Stomach (tissue), 9 donors: Measurements from ENCODE around the gene GABRP. TPM values are rescaled to one million over a fixed set of nuclear protein-coding genes. Genes with fewer than 3 reads are reported as not detected.
A peak's percentile ranks its signal among the peaks of the same experiment; 100 is the strongest.

Experiments used
- DNase-seq, 2 donors: peaks; one replicate each; pipeline versions ENCODE4 v3.0.0 to v3.0.0-alpha.2; 2013 to 2019
- H3K27ac ChIP-seq, 5 donors: fragments of 200-600 bp in 4 of 5; sonication (generic) in 4 of 5; one replicate each; pipeline ENCODE4 v1.5.1; 2013 to 2019; ENCODE audit warnings: mild to moderate bottlenecking in 1 of 5, moderate library complexity in 1 of 5
- H3K27me3 ChIP-seq, 3 donors: fragments of 200-600 bp; sonication (generic); one replicate each; pipeline ENCODE4 v1.5.1; 2017 to 2019; ENCODE audit warnings: mixed run types in 1 of 3
- H3K36me3 ChIP-seq, 4 donors: fragments of 200-600 bp; sonication (generic); 1 replicate in 3 of 4; 2 replicates in 1 of 4; pipeline ENCODE4 v1.5.1; 2016 to 2019
- H3K4me1 ChIP-seq, 4 donors: fragments of 200-600 bp; sonication (generic); one replicate each; pipeline ENCODE4 v1.5.1; 2016 to 2019
- H3K4me3 ChIP-seq, 4 donors: fragments of 200-600 bp; sonication (generic) in 3 of 4; one replicate each; pipeline ENCODE4 v1.5.1; 2016 to 2019; ENCODE audit warnings: mild to moderate bottlenecking in 1 of 4
- H3K9me3 ChIP-seq, 4 donors: fragments of 200-600 bp; sonication (generic); one replicate each; pipeline ENCODE4 v1.5.1; 2016 to 2019
- CTCF ChIP-seq, 7 experiments: fragments of 450-650 bp in 4 of 7; fragments of 200-600 bp in 3 of 7; sonication (generic) in 3 of 7; IDR thresholded peaks; one replicate each; pipeline ENCODE4 v1.5.1; 2016 to 2019; ENCODE audit warnings: antibody characterized with exemption in 7 of 7, control low read depth in 2 of 7, mild to moderate bottlenecking in 1 of 7
- EP300 ChIP-seq: sonication (generic); formaldehyde crosslinking; IDR thresholded peaks from one replicate; pipeline ENCODE4 v1.6.1; 2017; ENCODE audit warnings: antibody characterized with exemption
- POLR2A ChIP-seq, 4 donors: fragments of 450-650 bp; IDR thresholded peaks; one replicate each; pipeline ENCODE4 v1.6.1; 2016; ENCODE audit warnings: antibody characterized with exemption in 4 of 4, control low read depth in 2 of 4, mild to moderate bottlenecking in 1 of 4, moderate library complexity in 1 of 4
- POLR2AphosphoS5 ChIP-seq, 3 donors: sonication (generic); formaldehyde crosslinking; IDR thresholded peaks; one replicate each; pipeline ENCODE4 v1.6.1; 2016; ENCODE audit warnings: antibody characterized with exemption in 3 of 3
- WGBS, 5 donors: extraction: QIAGEN DNeasy Blood & Tissue Kit in 3 of 5; methylation state at CpG; one replicate each; pipeline versions ENCODE4 v1.1.5 to v1.1.7; 2013 to 2018; 5-methylcytosine and 5-hydroxymethylcytosine counted together
- intact Hi-C: fragments of 100-400 bp; cut with DNase I; formaldehyde crosslinking; loops from one replicate; pipeline ENCODE4 v1.15.1; 2023; ENCODE audit warnings: low total_unique reads
- polyA plus RNA-seq, 3 donors: library from polyadenylated mRNA; stranded (reverse); fragments of 200-250 nt; gene quantifications; one replicate each; pipeline ENCODE4 v1.2.3, GENCODE V29; 2013
- total RNA-seq, 5 donors: library from RNA; depleted of rRNA; stranded (reverse); fragments of >200 nt; gene quantifications; one replicate each; pipeline versions ENCODE4 v1.1.0 to v1.2.3, GENCODE V29; 2014 to 2016
- donor health status: healthy with polysubstance abuse.
- donor health status: Bipolar disorder and iron deficiency.
- donor health status: healthy.

GABRP gene
- total and polyA plus RNA-seq, 8 donors, result under 0.01 to 31.7 (median 1.0) TPM; not detected in 2

GRCh38 chr5:170747851-170748250 lies 35.7 kb upstream of the GABRP start:
- Histone ChIP-seq H3K4me1 (peaks cover 41 to 77% (median 51%) of the 10 kb centered on the region in 4 donors), H3K4me3 (no peak overlapping the region), H3K27me3 (peaks cover 0 to 33% (median 7%) of the 10 kb centered on the region in 3 donors), H3K9me3 (no peaks in the 10 kb centered on the region), H3K27ac (no peak overlapping the region), H3K36me3 (no peaks in the 10 kb centered on the region)
- intact Hi-C loops, result no loop called here
- TF ChIP-seq POLR2A (IDR thresholded peaks at IDR 0.05), result no peak
- peak in 2 of 7 experiments; percentile 13 to 22 for TF ChIP-seq CTCF (IDR thresholded peaks at IDR 0.05)
- no peak for DNase-seq
- 85 to 93% (median 87%) methylated on average over 10 of the region's 10 CpGs for WGBS, 5 donors

- Histone ChIP-seq H3K27me3 (peaks cover 0 to 31% (median 7%) of the 10 kb centered on the region in 3 donors), H3K4me1 (peaks cover 41 to 81% (median 50%) of the 10 kb centered on the region in 4 donors), H3K4me3 (no peak overlapping the region), H3K27ac (no peak overlapping the region), H3K36me3 (no peaks in the 10 kb centered on the region), H3K9me3 (no peaks in the 10 kb centered on the region)
- WGBS, 5 donors, result 70 to 77% (median 75%) methylated on average over 13 of the region's 13 CpGs
- intact Hi-C loops, result no loop called here
- DNase-seq, result no peak
- no peak for TF ChIP-seq POLR2AphosphoS5 (IDR thresholded peaks at IDR 0.05)
- TF ChIP-seq POLR2A (IDR thresholded peaks at IDR 0.05), result no peak
These were observed 34.5 kb upstream of the GABRP start for GRCh38 chr5:170748951-170749471.

GRCh38 chr5:170749911-170750431 lies 33.6 kb upstream of the GABRP start:
- no peak for TF ChIP-seq POLR2AphosphoS5 (IDR thresholded peaks at IDR 0.05)
- no peak for TF ChIP-seq CTCF (IDR thresholded peaks at IDR 0.05)
- no peak for TF ChIP-seq EP300
- TF ChIP-seq POLR2A (IDR thresholded peaks at IDR 0.05), result no peak
- 41 to 57% (median 47%) methylated on average over 7 of the region's 7 CpGs for WGBS, 5 donors
- Histone ChIP-seq H3K36me3 (no peaks in the 10 kb centered on the region), H3K9me3 (no peaks in the 10 kb centered on the region), H3K27ac (peak overlapping the region in 2 of 5 donors; percentile 24 to 44), H3K27me3 (peaks cover 0 to 22% (median 7%) of the 10 kb centered on the region in 3 donors), H3K4me3 (no peak overlapping the region), H3K4me1 (peaks cover 32 to 72% (median 41%) of the 10 kb centered on the region in 4 donors)
- intact Hi-C loops, result no loop called here
- DNase-seq, result peak in 1 of 2 donors; percentile 47

- no peaks in the 10 kb centered on the region for H3K36me3 ChIP-seq
- H3K4me1 ChIP-seq, result peaks cover 25 to 72% (median 40%) of the 10 kb centered on the region in 4 donors
- no peaks in the 10 kb centered on the region for H3K9me3 ChIP-seq
- peak overlapping the region in 1 of 5 donors; percentile 24 for H3K27ac ChIP-seq
- H3K4me3 ChIP-seq, result no peak overlapping the region
- no peak for DNase-seq
- intact Hi-C loops, result no loop called here
- TF ChIP-seq EP300 (no peak), POLR2AphosphoS5 (IDR thresholded peaks at IDR 0.05) (no peak), CTCF (IDR thresholded peaks at IDR 0.05) (no peak), POLR2A (IDR thresholded peaks at IDR 0.05) (no peak)
- peaks cover 0 to 14% (median 4%) of the 10 kb centered on the region in 3 donors for H3K27me3 ChIP-seq
- 58 to 75% (median 64%) methylated on average over 6 of the region's 6 CpGs for WGBS, 5 donors
These were observed 32.7 kb upstream of the GABRP start for GRCh38 chr5:170750791-170751190.

- intact Hi-C loops, result no loop called here
These were observed 31.9 kb upstream of the GABRP start for GRCh38 chr5:170751631-170752030.

More at GRCh38 chr5:170751631-170752030, 31.9 kb upstream of the GABRP start:
- H3K36me3 ChIP-seq, result no peaks in the 10 kb centered on the region
- peaks cover 0 to 5% (median 0%) of the 10 kb centered on the region in 3 donors for H3K27me3 ChIP-seq
- no peak for TF ChIP-seq POLR2A (IDR thresholded peaks at IDR 0.05)
- no peak for TF ChIP-seq EP300
- no peak for TF ChIP-seq CTCF (IDR thresholded peaks at IDR 0.05)
- TF ChIP-seq POLR2AphosphoS5 (IDR thresholded peaks at IDR 0.05), result no peak
- peak overlapping the region in 1 of 5 donors; percentile 56 for H3K27ac ChIP-seq
- H3K4me3 ChIP-seq, result no peak overlapping the region
- 56 to 80% (median 75%) methylated on average over 9 to 11 of the region's 11 CpGs for WGBS, 5 donors
- H3K9me3 ChIP-seq, result no peaks in the 10 kb centered on the region
- H3K4me1 ChIP-seq, result peaks cover 23 to 67% (median 37%) of the 10 kb centered on the region in 4 donors
- DNase-seq, result no peak
